ENCODE results near the gene JAZF1. TPM values are rescaled to one million over a fixed set of nuclear protein-coding genes. Genes with fewer than 3 reads are reported as not detected.

JAZF1 gene
- polyA plus RNA-seq, 2 donors, result 1.6 to 3.5 TPM

- Histone ChIP-seq H3K4me3 (ENCODE audit: low read depth in 1 of 2, low read length in 2 of 2) (no peak overlapping the region), H3K4me1 (ENCODE audit: control insufficient read depth in 2 of 2, insufficient read depth in 2 of 2, low read length in 1 of 2) (peaks cover 2 to 5% of the 10 kb centered on the region in 2 donors), H3K27ac (ENCODE audit: low read depth in 2 of 2, low read length in 1 of 2) (no peak overlapping the region), H3K36me3 (ENCODE audit: control insufficient read depth in 2 of 2, insufficient read depth in 2 of 2, low read length in 1 of 2) (no peaks in the 10 kb centered on the region), H3K9me3 (ENCODE audit: control insufficient read depth in 2 of 2, insufficient read depth in 1 of 2, low read depth in 1 of 2, low read length in 1 of 2) (no peaks in the 10 kb centered on the region), H3K27me3 (ENCODE audit: control insufficient read depth in 1 of 2, insufficient read depth in 2 of 2, low read length in 2 of 2) (no peaks in the 10 kb centered on the region)
- WGBS, 2 donors, result 91 to 97% methylated on average over 2 of the region's 2 CpGs
Observed at GRCh38 chr7:28145931-28146330, 34.7 kb downstream of the JAZF1 start.

DNA sequence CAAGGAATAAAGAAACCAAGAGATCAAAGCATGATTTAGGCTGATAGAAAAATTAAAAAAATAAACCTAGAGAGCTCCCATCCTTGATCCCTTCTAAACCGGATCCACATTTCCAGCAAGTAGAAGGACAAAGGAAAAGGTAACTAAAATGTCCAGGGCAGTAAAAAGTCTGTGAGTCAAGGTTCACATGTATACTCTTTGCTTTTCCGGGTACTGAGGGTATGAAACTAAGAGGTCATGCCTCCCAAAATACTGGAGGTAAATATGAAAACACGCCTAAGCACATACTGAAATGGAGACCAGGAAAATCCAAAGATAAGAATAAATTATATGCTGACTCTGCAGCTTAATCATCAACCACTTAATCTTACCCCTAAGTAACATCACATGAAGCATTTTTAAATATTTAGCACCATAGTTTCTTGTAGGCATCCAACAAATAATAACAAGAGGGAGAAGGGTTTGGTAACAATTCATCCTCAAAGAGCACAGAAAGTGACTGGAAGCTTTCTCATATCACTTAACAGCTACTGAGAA, 35.4 kb downstream of the JAZF1 start:
- Histone ChIP-seq H3K9me3 (ENCODE audit: control insufficient read depth in 2 of 2, insufficient read depth in 1 of 2, low read depth in 1 of 2, low read length in 1 of 2) (no peaks in the 10 kb centered on the region), H3K36me3 (ENCODE audit: control insufficient read depth in 2 of 2, insufficient read depth in 2 of 2, low read length in 1 of 2) (no peaks in the 10 kb centered on the region), H3K27ac (ENCODE audit: low read depth in 2 of 2, low read length in 1 of 2) (no peak overlapping the region), H3K27me3 (ENCODE audit: control insufficient read depth in 1 of 2, insufficient read depth in 2 of 2, low read length in 2 of 2) (no peaks in the 10 kb centered on the region), H3K4me3 (ENCODE audit: low read depth in 1 of 2, low read length in 2 of 2) (no peak overlapping the region), H3K4me1 (ENCODE audit: control insufficient read depth in 2 of 2, insufficient read depth in 2 of 2, low read length in 1 of 2) (peaks cover 2% of the 10 kb centered on the region in 2 donors)
- whole genome bisulfite sequencing, 2 donors, result 78 to 83% methylated on average over 3 of the region's 3 CpGs

GRCh38 chr7:28144266-28144665, 36.3 kb downstream of the JAZF1 start:
- Histone ChIP-seq H3K27ac (ENCODE audit: low read depth in 2 of 2, low read length in 1 of 2) (no peak overlapping the region), H3K4me1 (ENCODE audit: control insufficient read depth in 2 of 2, insufficient read depth in 2 of 2, low read length in 1 of 2) (peaks cover under 1% of the 10 kb centered on the region in 2 donors), H3K36me3 (ENCODE audit: control insufficient read depth in 2 of 2, insufficient read depth in 2 of 2, low read length in 1 of 2) (no peaks in the 10 kb centered on the region), H3K27me3 (ENCODE audit: control insufficient read depth in 1 of 2, insufficient read depth in 2 of 2, low read length in 2 of 2) (no peaks in the 10 kb centered on the region), H3K4me3 (ENCODE audit: low read depth in 1 of 2, low read length in 2 of 2) (no peak overlapping the region), H3K9me3 (ENCODE audit: control insufficient read depth in 2 of 2, insufficient read depth in 1 of 2, low read depth in 1 of 2, low read length in 1 of 2) (no peaks in the 10 kb centered on the region)
- WGBS, 2 donors, result 78% methylated on average over 3 of the region's 3 CpGs

DNA sequence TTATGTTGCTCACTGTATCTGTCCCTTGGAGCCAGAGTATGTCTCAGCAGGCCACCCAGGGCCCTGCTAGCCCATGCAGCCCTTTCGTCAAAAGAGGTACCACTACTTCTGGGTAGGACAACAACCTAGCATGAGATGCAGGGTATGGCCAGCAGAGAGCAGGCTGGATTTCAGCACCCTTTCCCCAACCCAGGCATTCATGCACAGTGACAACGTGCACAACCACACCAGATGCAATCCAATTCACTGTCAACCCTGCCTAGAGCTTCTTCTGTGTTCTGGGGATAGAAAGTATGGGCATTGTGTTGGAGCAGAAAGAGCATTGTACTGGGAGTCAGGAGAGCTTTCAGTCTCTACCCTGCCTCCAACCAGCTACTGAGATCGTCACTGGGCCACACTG, 37.9 kb downstream of the JAZF1 start:
- H3K36me3 ChIP-seq (ENCODE audit: control insufficient read depth in 2 of 2, insufficient read depth in 2 of 2, low read length in 1 of 2), result no peaks in the 10 kb centered on the region
- no peaks in the 10 kb centered on the region for H3K9me3 ChIP-seq (ENCODE audit: control insufficient read depth in 2 of 2, insufficient read depth in 1 of 2, low read depth in 1 of 2, low read length in 1 of 2)
- 90 to 97% methylated on average over 3 of the region's 3 CpGs for WGBS, 2 donors
- no peak overlapping the region for H3K4me3 ChIP-seq (ENCODE audit: low read depth in 1 of 2, low read length in 2 of 2)
- no peaks in the 10 kb centered on the region for H3K27me3 ChIP-seq (ENCODE audit: control insufficient read depth in 1 of 2, insufficient read depth in 2 of 2, low read length in 2 of 2)
- no peak overlapping the region for H3K27ac ChIP-seq (ENCODE audit: low read depth in 2 of 2, low read length in 1 of 2)
- H3K4me1 ChIP-seq (ENCODE audit: control insufficient read depth in 2 of 2, insufficient read depth in 2 of 2, low read length in 1 of 2), result no peaks in the 10 kb centered on the region

DNA sequence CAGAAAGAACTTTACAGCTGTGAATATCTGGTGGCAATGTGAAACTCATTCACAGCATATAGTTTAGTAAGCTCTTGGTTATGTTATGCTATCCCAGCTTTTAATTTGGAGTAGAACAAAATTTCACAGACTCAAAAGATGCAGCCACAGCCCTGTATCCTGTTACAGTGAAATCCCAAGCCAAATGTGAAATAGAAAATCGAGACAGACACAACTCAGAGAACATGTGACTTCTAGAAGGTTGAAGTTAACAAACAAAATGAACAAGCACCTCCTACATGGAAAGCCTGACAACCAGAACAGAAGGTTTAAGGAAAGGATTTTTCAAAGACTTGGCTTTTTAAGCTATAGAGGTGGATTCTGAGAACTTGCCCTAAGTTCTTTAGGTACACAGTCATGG, 39.6 kb downstream of the JAZF1 start:
- Histone ChIP-seq H3K27me3 (ENCODE audit: control insufficient read depth in 1 of 2, insufficient read depth in 2 of 2, low read length in 2 of 2) (no peaks in the 10 kb centered on the region), H3K4me1 (ENCODE audit: control insufficient read depth in 2 of 2, insufficient read depth in 2 of 2, low read length in 1 of 2) (no peaks in the 10 kb centered on the region), H3K36me3 (ENCODE audit: control insufficient read depth in 2 of 2, insufficient read depth in 2 of 2, low read length in 1 of 2) (no peaks in the 10 kb centered on the region), H3K4me3 (ENCODE audit: low read depth in 1 of 2, low read length in 2 of 2) (no peak overlapping the region), H3K27ac (ENCODE audit: low read depth in 2 of 2, low read length in 1 of 2) (no peak overlapping the region), H3K9me3 (ENCODE audit: control insufficient read depth in 2 of 2, insufficient read depth in 1 of 2, low read depth in 1 of 2, low read length in 1 of 2) (no peaks in the 10 kb centered on the region)
- 27 to 41% methylated on average over 1 of the region's 1 CpG for WGBS, 2 donors

DNA sequence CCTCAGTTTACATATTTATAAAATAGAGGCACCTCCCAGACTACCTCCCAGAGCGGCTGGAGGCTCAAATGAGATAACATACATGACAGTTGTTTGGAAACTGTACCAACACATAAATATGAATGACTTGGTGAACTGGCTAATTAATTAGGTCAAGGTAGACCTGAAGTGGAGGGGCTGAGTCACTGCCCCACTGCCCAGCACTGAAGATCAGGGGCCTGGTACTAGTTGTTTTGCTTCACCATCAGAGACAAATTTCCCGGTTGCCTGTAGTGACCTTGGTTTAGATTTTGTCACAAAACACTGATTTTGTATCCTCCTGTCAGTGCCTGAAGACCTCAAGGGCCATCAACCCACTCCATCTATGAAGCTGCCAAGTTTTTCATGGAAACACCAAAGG, 41.8 kb downstream of the JAZF1 start:
- no peaks in the 10 kb centered on the region for H3K27me3 ChIP-seq (ENCODE audit: control insufficient read depth in 1 of 2, insufficient read depth in 2 of 2, low read length in 2 of 2)
- WGBS, 2 donors, result 94% methylated on average over 2 of the region's 2 CpGs
- H3K9me3 ChIP-seq (ENCODE audit: control insufficient read depth in 2 of 2, insufficient read depth in 1 of 2, low read depth in 1 of 2, low read length in 1 of 2), result no peaks in the 10 kb centered on the region
- no peaks in the 10 kb centered on the region for H3K4me1 ChIP-seq (ENCODE audit: control insufficient read depth in 2 of 2, insufficient read depth in 2 of 2, low read length in 1 of 2)
- no peak overlapping the region for H3K4me3 ChIP-seq (ENCODE audit: low read depth in 1 of 2, low read length in 2 of 2)
- no peak overlapping the region for H3K27ac ChIP-seq (ENCODE audit: low read depth in 2 of 2, low read length in 1 of 2)
- no peaks in the 10 kb centered on the region for H3K36me3 ChIP-seq (ENCODE audit: control insufficient read depth in 2 of 2, insufficient read depth in 2 of 2, low read length in 1 of 2)

- Histone ChIP-seq H3K4me1 (ENCODE audit: control insufficient read depth in 2 of 2, insufficient read depth in 2 of 2, low read length in 1 of 2) (no peaks in the 10 kb centered on the region), H3K9me3 (ENCODE audit: control insufficient read depth in 2 of 2, insufficient read depth in 1 of 2, low read depth in 1 of 2, low read length in 1 of 2) (no peaks in the 10 kb centered on the region), H3K27ac (ENCODE audit: low read depth in 2 of 2, low read length in 1 of 2) (no peak overlapping the region), H3K4me3 (ENCODE audit: low read depth in 1 of 2, low read length in 2 of 2) (no peak overlapping the region), H3K27me3 (ENCODE audit: control insufficient read depth in 1 of 2, insufficient read depth in 2 of 2, low read length in 2 of 2) (no peaks in the 10 kb centered on the region), H3K36me3 (ENCODE audit: control insufficient read depth in 2 of 2, insufficient read depth in 2 of 2, low read length in 1 of 2) (no peaks in the 10 kb centered on the region)
- WGBS, 2 donors, result 82 to 93% methylated on average over 7 of the region's 7 CpGs
Observed at GRCh38 chr7:28137463-28137862, 43.1 kb downstream of the JAZF1 start.

- no peaks in the 10 kb centered on the region for H3K4me1 ChIP-seq (ENCODE audit: control insufficient read depth in 2 of 2, insufficient read depth in 2 of 2, low read length in 1 of 2)
- H3K27ac ChIP-seq (ENCODE audit: low read depth in 2 of 2, low read length in 1 of 2), result no peak overlapping the region
- 92 to 96% methylated on average over 8 of the region's 8 CpGs for WGBS, 2 donors
- H3K27me3 ChIP-seq (ENCODE audit: control insufficient read depth in 1 of 2, insufficient read depth in 2 of 2, low read length in 2 of 2), result no peaks in the 10 kb centered on the region
- no peaks in the 10 kb centered on the region for H3K36me3 ChIP-seq (ENCODE audit: control insufficient read depth in 2 of 2, insufficient read depth in 2 of 2, low read length in 1 of 2)
- no peaks in the 10 kb centered on the region for H3K9me3 ChIP-seq (ENCODE audit: control insufficient read depth in 2 of 2, insufficient read depth in 1 of 2, low read depth in 1 of 2, low read length in 1 of 2)
- H3K4me3 ChIP-seq (ENCODE audit: low read depth in 1 of 2, low read length in 2 of 2), result no peak overlapping the region
Observed at GRCh38 chr7:28136885-28137284, 43.7 kb downstream of the JAZF1 start.

DNA sequence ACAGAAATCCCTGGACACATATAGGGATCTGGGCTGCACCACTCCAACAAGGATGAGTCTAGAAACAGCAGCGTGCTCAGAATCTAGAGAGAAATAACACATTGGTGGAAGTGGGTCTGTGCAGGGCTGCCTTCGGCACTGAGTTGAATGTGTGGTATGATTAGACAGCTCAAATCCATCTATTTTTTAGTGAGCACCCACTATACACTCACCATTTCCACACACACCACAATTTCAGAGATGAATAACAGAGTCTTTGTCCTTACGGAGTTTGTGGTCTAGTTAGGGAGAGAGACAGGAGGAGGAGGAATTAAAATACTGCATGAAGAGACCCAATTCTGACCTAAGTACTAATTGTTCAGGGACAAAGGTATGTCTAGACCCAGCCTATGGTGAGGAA, 44.2 kb downstream of the JAZF1 start:
- no peaks in the 10 kb centered on the region for H3K4me1 ChIP-seq (ENCODE audit: control insufficient read depth in 2 of 2, insufficient read depth in 2 of 2, low read length in 1 of 2)
- H3K9me3 ChIP-seq (ENCODE audit: control insufficient read depth in 2 of 2, insufficient read depth in 1 of 2, low read depth in 1 of 2, low read length in 1 of 2), result no peaks in the 10 kb centered on the region
- no peak overlapping the region for H3K27ac ChIP-seq (ENCODE audit: low read depth in 2 of 2, low read length in 1 of 2)
- 80 to 84% methylated on average over 3 of the region's 3 CpGs for WGBS, 2 donors
- H3K36me3 ChIP-seq (ENCODE audit: control insufficient read depth in 2 of 2, insufficient read depth in 2 of 2, low read length in 1 of 2), result no peaks in the 10 kb centered on the region
- no peak overlapping the region for H3K4me3 ChIP-seq (ENCODE audit: low read depth in 1 of 2, low read length in 2 of 2)
- no peaks in the 10 kb centered on the region for H3K27me3 ChIP-seq (ENCODE audit: control insufficient read depth in 1 of 2, insufficient read depth in 2 of 2, low read length in 2 of 2)

- no peak overlapping the region for H3K4me3 ChIP-seq (ENCODE audit: low read depth in 1 of 2, low read length in 2 of 2)
- no peaks in the 10 kb centered on the region for H3K4me1 ChIP-seq (ENCODE audit: control insufficient read depth in 2 of 2, insufficient read depth in 2 of 2, low read length in 1 of 2)
- no peaks in the 10 kb centered on the region for H3K27me3 ChIP-seq (ENCODE audit: control insufficient read depth in 1 of 2, insufficient read depth in 2 of 2, low read length in 2 of 2)
- 79% methylated on average over 3 of the region's 3 CpGs for WGBS, 2 donors
- H3K27ac ChIP-seq (ENCODE audit: low read depth in 2 of 2, low read length in 1 of 2), result no peak overlapping the region
- H3K9me3 ChIP-seq (ENCODE audit: control insufficient read depth in 2 of 2, insufficient read depth in 1 of 2, low read depth in 1 of 2, low read length in 1 of 2), result no peaks in the 10 kb centered on the region
- no peaks in the 10 kb centered on the region for H3K36me3 ChIP-seq (ENCODE audit: control insufficient read depth in 2 of 2, insufficient read depth in 2 of 2, low read length in 1 of 2)
Observed at GRCh38 chr7:28135760-28136159, 44.8 kb downstream of the JAZF1 start.
